K562 (cell line): ENCODE data around the gene COQ4. TPM values are rescaled to one million over a fixed set of nuclear protein-coding genes. Genes with fewer than 3 reads are reported as not detected.

Source experiments
- ATF2 ChIP-seq: sonication (generic); formaldehyde crosslinking; IDR thresholded peaks from 2 replicates; pipeline ENCODE4 v1.8.1; 2022; ENCODE audit warnings: missing genetic modification reagents
- GATAD2A ChIP-seq: fragments of 450-650 bp; IDR thresholded peaks from 2 replicates; pipeline ENCODE4 v1.6.1; 2017
- MGA ChIP-seq: fragments of 450-650 bp; IDR thresholded peaks from 2 replicates; pipeline ENCODE4 v1.6.1; 2016; ENCODE audit warnings: mild to moderate bottlenecking, moderate library complexity
- RBBP5 ChIP-seq: fragments of 200-600 bp; sonication (generic); IDR thresholded peaks from 2 replicates; pipeline ENCODE4 v1.6.1; 2012; ENCODE audit warnings: borderline replicate concordance, mild to moderate bottlenecking, low read length, control low read depth, inconsistent platforms; ENCODE audit not compliant: insufficient read depth, poor library complexity, severe bottlenecking
- SAP30 ChIP-seq: fragments of 200-600 bp; sonication (generic); IDR thresholded peaks from 2 replicates; pipeline ENCODE4 v1.6.1; 2012; ENCODE audit warnings: borderline replicate concordance, low read depth, mild to moderate bottlenecking, moderate library complexity, low read length, control low read depth, inconsistent platforms; ENCODE audit not compliant: insufficient read depth, poor library complexity, severe bottlenecking
- SIN3A ChIP-seq, 2 experiments: fragments of 150-350 bp in 1 of 2; IDR thresholded peaks; 2 replicates each; pipeline ENCODE4 v1.6.1; 2011 to 2016; ENCODE audit warnings: borderline replicate concordance in 2 of 2, low read depth in 2 of 2, low read length in 2 of 2, mild to moderate bottlenecking in 2 of 2, moderate library complexity in 2 of 2; ENCODE audit not compliant: control insufficient read depth in 1 of 2
- TCF7 ChIP-seq: sonication (generic); IDR thresholded peaks from 2 replicates; pipeline ENCODE4 v1.6.1; 2016; ENCODE audit warnings: antibody characterized with exemption, borderline replicate concordance
- U2AF1 ChIP-seq: fragments of 200-400 bp; formaldehyde crosslinking; optimal IDR thresholded peaks from 2 replicates; pipeline ENCODE3; 2017; ENCODE audit warnings: mild to moderate bottlenecking, low read depth, low read length, moderate library complexity
- ZBTB1 ChIP-seq: sonication (generic); formaldehyde crosslinking; IDR thresholded peaks from 2 replicates; pipeline ENCODE4 v1.8.1; 2023; ENCODE audit warnings: missing genetic modification reagents, low read depth, mild to moderate bottlenecking, borderline replicate concordance
- ZNF639 ChIP-seq, 2 experiments: fragments of 200-800 bp in 1 of 2; sonication (Bioruptor generic) in 1 of 2; sonication (generic) in 1 of 2; formaldehyde crosslinking in 1 of 2; IDR thresholded peaks in 1 of 2; conservative IDR thresholded peaks in 1 of 2; 2 replicates each; pipeline versions ENCODE4 v1.5.0 to v1.6.1; 2016 to 2020; ENCODE audit warnings: missing compliant biosample characterization in 1 of 2, missing genetic modification characterization in 1 of 2, missing genetic modification reagents in 1 of 2
- polyA plus RNA-seq, 8 experiments: library from polyadenylated mRNA; depleted of rRNA in 4 of 8; stranded (reverse) in 5 of 8; unstranded in 3 of 8; fragments of >200 nt; fragmentation: Nextera tagmentation in 2 of 8; fragmentation: Illumina TruSeq in 1 of 8; extraction: Ambion mirVana in 2 of 8; extraction: Trizol in 1 of 8; gene quantifications; 2 replicates each; pipeline versions ENCODE4 v1.2.1 to v1.2.3, GENCODE V29; 2011 to 2014; ENCODE audit warnings: inconsistent platforms in 1 of 8, missing spikeins in 1 of 8
- total RNA-seq, 7 experiments: library from RNA; depleted of rRNA in 6 of 7; stranded (reverse); fragments of >200 nt in 6 of 7; fragmentation: Illumina TruSeq in 2 of 7; extraction: Trizol in 2 of 7; gene quantifications; 2 replicates each; pipeline versions ENCODE4 v1.2.1 to v1.2.3, GENCODE V29; 2011 to 2021; ENCODE audit warnings: low replicate concordance in 1 of 7

The COQ4 gene
- total and polyA plus RNA-seq, 9 of the 15 experiments (the other 6 are each of a cell fraction or from before 2014, with no cell fraction given), result 9.1 to 135 (median 67.2) TPM

- TF ChIP-seq MGA, result no peak
- no peak for TF ChIP-seq ZNF639 (CRISPR knock-in tag; conservative IDR thresholded peaks at IDR 0.05 in 1 of 2, IDR thresholded peaks at IDR 0.05 in 1 of 2)
- TF ChIP-seq TCF7, result no peak
- peak; percentile 66 for TF ChIP-seq RBBP5
- TF ChIP-seq ATF2, result no peak
- TF ChIP-seq U2AF1, result no peak
- no peak for TF ChIP-seq GATAD2A
- no peak for TF ChIP-seq ZBTB1 (CRISPR knock-in tag)
- peak in 1 of 2 experiments; percentile 98; a peak in 2 of 4 replicates for TF ChIP-seq SIN3A (IDR thresholded peaks at IDR 0.05; ENCODE audit: borderline replicate concordance in 2 of 2, control insufficient read depth in 1 of 2, low read depth in 2 of 2, low read length in 2 of 2)
- peak; percentile 93 for TF ChIP-seq SAP30
Observed at GRCh38 chr9:128275198-128276007, 47.2 kb upstream of the COQ4 start, which contains the start of gene GOLGA2 (continued).
